ENCODE results near the gene ACTN3.

- TF ChIP-seq CTCF (conservative IDR thresholded peaks at IDR 0.05 in 1 of 2, IDR thresholded peaks at IDR 0.05 in 1 of 2; ENCODE audit: low read depth in 1 of 2, low read length in 2 of 2): no peak
- TF ChIP-seq EZH2 (IDR thresholded peaks at IDR 0.05; ENCODE audit: low read length, missing control alignments): no peak
These were observed 23.6 kb downstream of the ACTN3 start for GRCh38 chr11:66570079-66570849.

All from fibroblast of lung (primary cell).